GM23338 (cell line): ENCODE measurements around the gene IFITM1. TPM values are rescaled to one million over a fixed set of nuclear protein-coding genes. Genes with fewer than 3 reads are reported as not detected.

Experiments
- ATAC-seq: fragments of 200-7000 bp; cut with Tn5 transposase; 3 replicates; pipeline ENCODE4 v1.9.1; 2020
- DNase-seq: peaks from one replicate; pipeline ENCODE4 v3.0.0-alpha.2; 2015; ENCODE audit warnings: low spot score
- H2AFZ ChIP-seq: fragments of 200-600 bp; sonication (generic); 2 replicates; pipeline ENCODE4 v1.8.0; 2016; ENCODE audit warnings: antibody characterized with exemption, mild to moderate bottlenecking, moderate library complexity
- H3F3A ChIP-seq: fragments of 200-600 bp; sonication (generic); replicated peaks from 2 replicates; pipeline ENCODE4 v1.8.0; 2017; ENCODE audit warnings: antibody characterized with exemption, mixed run types, low read depth
- H3K27ac ChIP-seq: fragments of 200-600 bp; sonication (generic); 2 replicates; pipeline ENCODE4 v1.6.1; 2016; ENCODE audit warnings: low read depth
- H3K27me3 ChIP-seq: fragments of 200-600 bp; sonication (generic); 2 replicates; pipeline ENCODE4 v1.8.0; 2016; ENCODE audit warnings: mild to moderate bottlenecking, mixed run types, moderate library complexity; ENCODE audit not compliant: insufficient read depth
- H3K36me3 ChIP-seq: fragments of 200-600 bp; sonication (generic); 2 replicates; pipeline ENCODE4 v1.8.0; 2016; ENCODE audit warnings: mild to moderate bottlenecking; ENCODE audit not compliant: insufficient read depth
- H3K4me1 ChIP-seq: fragments of 200-600 bp; sonication (generic); 2 replicates; pipeline ENCODE4 v1.8.0; 2016; ENCODE audit warnings: mild to moderate bottlenecking, moderate library complexity; ENCODE audit not compliant: insufficient read depth
- H3K4me2 ChIP-seq: fragments of 200-600 bp; sonication (generic); 2 replicates; pipeline ENCODE4 v1.7.1; 2017; ENCODE audit warnings: mixed run types
- H3K4me3 ChIP-seq: fragments of 200-600 bp; sonication (generic); 2 replicates; pipeline ENCODE4 v1.6.1; 2016; ENCODE audit warnings: mixed run types
- H3K79me2 ChIP-seq: fragments of 200-600 bp; sonication (generic); replicated peaks from 2 replicates; pipeline ENCODE4 v1.8.0; 2017; ENCODE audit warnings: mild to moderate bottlenecking; ENCODE audit not compliant: insufficient read depth
- H3K9me2 ChIP-seq: fragments of 200-600 bp; sonication (generic); 2 replicates; pipeline ENCODE4 v1.8.0; 2017; ENCODE audit not compliant: insufficient read depth
- H4K20me1 ChIP-seq: fragments of 200-600 bp; sonication (generic); replicated peaks from 2 replicates; pipeline ENCODE4 v1.8.0; 2017; ENCODE audit warnings: mild to moderate bottlenecking; ENCODE audit not compliant: insufficient read depth
- H3K27ac Mint-ChIP-seq: 2 replicates; pipeline ENCODE4 v1.8.0; 2020; ENCODE audit warnings: inconsistent platforms, mild to moderate bottlenecking, moderate library complexity, mixed read lengths
- H3K27me3 Mint-ChIP-seq: 3 replicates; pipeline ENCODE4 v1.8.0; 2022; ENCODE audit warnings: low read depth, mild to moderate bottlenecking, moderate library complexity, mixed read lengths, inconsistent platforms; ENCODE audit not compliant: insufficient read depth, poor library complexity
- H3K36me3 Mint-ChIP-seq: 3 replicates; pipeline ENCODE4 v1.8.0; 2021; ENCODE audit warnings: low read depth, mild to moderate bottlenecking, inconsistent platforms, moderate library complexity, mixed read lengths
- H3K4me1 Mint-ChIP-seq: 3 replicates; pipeline ENCODE4 v1.8.0; 2020; ENCODE audit warnings: mild to moderate bottlenecking, inconsistent platforms, mixed read lengths
- H3K4me3 Mint-ChIP-seq: 3 replicates; pipeline ENCODE4 v1.8.0; 2021; ENCODE audit warnings: moderate library complexity, mild to moderate bottlenecking, inconsistent platforms, mixed read lengths
- H3K9me3 Mint-ChIP-seq: 3 replicates; pipeline ENCODE4 v1.8.0; 2020; ENCODE audit warnings: moderate library complexity, mild to moderate bottlenecking, inconsistent platforms, mixed read lengths
- NANOG ChIP-seq: IDR thresholded peaks from 2 replicates; pipeline ENCODE4 v1.6.1; 2016; ENCODE audit warnings: antibody characterized with exemption, borderline replicate concordance
- POLR2AphosphoS5 ChIP-seq: IDR thresholded peaks from 2 replicates; pipeline ENCODE4 v1.6.1; 2016; ENCODE audit warnings: antibody characterized with exemption, low read depth
- ZNF114 ChIP-seq: fragments of 250-450 bp; sonication (Bioruptor Pico); IDR thresholded peaks from 2 replicates; pipeline ENCODE4 v1.5.0; 2020; ENCODE audit warnings: mild to moderate bottlenecking, moderate library complexity
- ZNF331 ChIP-seq: fragments of 250-450 bp; sonication (Bioruptor Pico); IDR thresholded peaks from 2 replicates; pipeline ENCODE4 v1.5.0; 2020; ENCODE audit warnings: low read depth, mild to moderate bottlenecking, moderate library complexity
- polyA plus RNA-seq: library from polyadenylated mRNA; unstranded; fragments of >200 nt; fragmentation: Nextera tagmentation; extraction: Ambion mirVana; gene quantifications from 2 replicates; pipeline ENCODE4 v1.2.1, GENCODE V29; 2016
- total RNA-seq: library from RNA; depleted of rRNA; stranded (reverse); fragments of >200 nt; shearing (Covaris generic); gene quantifications from 2 replicates; pipeline ENCODE4 v1.2.3, GENCODE V29; 2014
- TF ChIP-seq, protein P1 (sequence below): IDR thresholded peaks from one replicate; pipeline ENCODE4 v1.6.1; 2018; ENCODE audit warnings: antibody characterized with exemption; ENCODE audit not compliant: unreplicated experiment
- TF ChIP-seq, protein P2 (sequence below): fragments of 250-450 bp; sonication (Bioruptor Pico); IDR thresholded peaks from 2 replicates; pipeline ENCODE4 v1.5.0; 2020; ENCODE audit warnings: mild to moderate bottlenecking, moderate library complexity
- TF ChIP-seq, protein P3 (sequence below): IDR thresholded peaks from 2 replicates; pipeline ENCODE4 v1.6.1; 2016; ENCODE audit warnings: antibody characterized with exemption

IFITM1 gene
- total and polyA plus RNA-seq, 2 experiments from 2014 or later, result 396 to 1,194 TPM

DNA sequence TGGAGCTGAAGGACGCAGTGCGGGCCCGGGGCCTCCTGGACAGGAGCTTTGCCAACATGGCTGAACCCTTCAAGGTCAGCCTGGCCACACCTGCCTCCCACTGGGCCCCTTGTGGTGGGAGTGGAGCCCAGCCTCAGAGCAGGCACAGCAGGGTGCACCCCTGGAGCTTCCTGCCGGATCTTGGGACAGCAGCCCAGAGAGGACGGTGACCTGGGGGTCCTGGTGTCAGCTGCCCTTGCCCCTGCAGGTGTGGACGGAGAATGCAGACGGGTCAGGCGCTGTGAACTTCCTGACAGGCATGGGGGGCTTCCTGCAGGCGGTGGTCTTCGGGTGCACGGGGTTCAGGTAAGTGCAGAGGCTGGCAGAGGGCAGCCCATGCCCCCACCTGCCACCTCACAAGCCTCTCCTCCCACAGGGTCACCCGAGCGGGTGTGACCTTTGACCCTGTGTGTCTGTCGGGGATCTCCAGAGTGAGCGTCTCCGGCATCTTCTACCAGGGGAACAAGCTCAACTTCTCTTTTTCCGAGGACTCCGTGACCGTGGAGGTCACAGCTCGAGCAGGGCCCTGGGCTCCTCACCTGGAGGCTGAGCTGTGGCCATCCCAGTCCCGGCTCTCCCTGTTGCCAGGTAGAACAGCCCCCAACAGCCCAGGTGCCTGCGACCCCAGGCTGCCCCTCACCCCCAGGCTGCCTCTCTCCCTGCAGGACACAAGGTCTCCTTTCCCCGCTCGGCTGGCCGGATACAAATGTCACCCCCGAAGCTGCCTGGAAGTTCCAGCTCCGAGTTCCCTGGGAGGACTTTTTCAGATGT is 19.8 kb upstream of the IFITM1 start:
- Mint-ChIP-seq H3K4me1 (peaks cover 19% of the 10 kb centered on the region), H3K4me3 (no peak overlapping the region), H3K36me3 (peaks cover 11% of the 10 kb centered on the region; the same call in 2 of the 3 replicates), H3K27ac (no peak overlapping the region), H3K27me3 (peaks cover 8% of the 10 kb centered on the region), H3K9me3 (no peaks in the 10 kb centered on the region)
- H3K4me3 ChIP-seq, result no peak overlapping the region
- H3K36me3 ChIP-seq, result no peaks in the 10 kb centered on the region
- DNase-seq, result no peak
- no peaks in the 10 kb centered on the region for H3K9me2 ChIP-seq
- H2AFZ ChIP-seq, result no peak overlapping the region
- no peaks in the 10 kb centered on the region for H3K79me2 ChIP-seq
- no peaks in the 10 kb centered on the region for H3F3A ChIP-seq
- H3K27me3 ChIP-seq, result no peaks in the 10 kb centered on the region
- no peak overlapping the region for H3K4me2 ChIP-seq
- no peak for ATAC-seq
- H4K20me1 ChIP-seq, result no peaks in the 10 kb centered on the region
- H3K4me1 ChIP-seq, result no peaks in the 10 kb centered on the region; the same call in 1 of the 2 replicates
- H3K27ac ChIP-seq, result no peak overlapping the region
- TF ChIP-seq NANOG (no peak), ZNF331 (CRISPR knock-in tag) (no peak), ZNF114 (CRISPR knock-in tag) (no peak), POLR2AphosphoS5 (no peak)
- TF ChIP-seq, protein P1, sequence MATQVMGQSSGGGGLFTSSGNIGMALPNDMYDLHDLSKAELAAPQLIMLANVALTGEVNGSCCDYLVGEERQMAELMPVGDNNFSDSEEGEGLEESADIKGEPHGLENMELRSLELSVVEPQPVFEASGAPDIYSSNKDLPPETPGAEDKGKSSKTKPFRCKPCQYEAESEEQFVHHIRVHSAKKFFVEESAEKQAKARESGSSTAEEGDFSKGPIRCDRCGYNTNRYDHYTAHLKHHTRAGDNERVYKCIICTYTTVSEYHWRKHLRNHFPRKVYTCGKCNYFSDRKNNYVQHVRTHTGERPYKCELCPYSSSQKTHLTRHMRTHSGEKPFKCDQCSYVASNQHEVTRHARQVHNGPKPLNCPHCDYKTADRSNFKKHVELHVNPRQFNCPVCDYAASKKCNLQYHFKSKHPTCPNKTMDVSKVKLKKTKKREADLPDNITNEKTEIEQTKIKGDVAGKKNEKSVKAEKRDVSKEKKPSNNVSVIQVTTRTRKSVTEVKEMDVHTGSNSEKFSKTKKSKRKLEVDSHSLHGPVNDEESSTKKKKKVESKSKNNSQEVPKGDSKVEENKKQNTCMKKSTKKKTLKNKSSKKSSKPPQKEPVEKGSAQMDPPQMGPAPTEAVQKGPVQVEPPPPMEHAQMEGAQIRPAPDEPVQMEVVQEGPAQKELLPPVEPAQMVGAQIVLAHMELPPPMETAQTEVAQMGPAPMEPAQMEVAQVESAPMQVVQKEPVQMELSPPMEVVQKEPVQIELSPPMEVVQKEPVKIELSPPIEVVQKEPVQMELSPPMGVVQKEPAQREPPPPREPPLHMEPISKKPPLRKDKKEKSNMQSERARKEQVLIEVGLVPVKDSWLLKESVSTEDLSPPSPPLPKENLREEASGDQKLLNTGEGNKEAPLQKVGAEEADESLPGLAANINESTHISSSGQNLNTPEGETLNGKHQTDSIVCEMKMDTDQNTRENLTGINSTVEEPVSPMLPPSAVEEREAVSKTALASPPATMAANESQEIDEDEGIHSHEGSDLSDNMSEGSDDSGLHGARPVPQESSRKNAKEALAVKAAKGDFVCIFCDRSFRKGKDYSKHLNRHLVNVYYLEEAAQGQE, result no peak
- TF ChIP-seq, protein P2, sequence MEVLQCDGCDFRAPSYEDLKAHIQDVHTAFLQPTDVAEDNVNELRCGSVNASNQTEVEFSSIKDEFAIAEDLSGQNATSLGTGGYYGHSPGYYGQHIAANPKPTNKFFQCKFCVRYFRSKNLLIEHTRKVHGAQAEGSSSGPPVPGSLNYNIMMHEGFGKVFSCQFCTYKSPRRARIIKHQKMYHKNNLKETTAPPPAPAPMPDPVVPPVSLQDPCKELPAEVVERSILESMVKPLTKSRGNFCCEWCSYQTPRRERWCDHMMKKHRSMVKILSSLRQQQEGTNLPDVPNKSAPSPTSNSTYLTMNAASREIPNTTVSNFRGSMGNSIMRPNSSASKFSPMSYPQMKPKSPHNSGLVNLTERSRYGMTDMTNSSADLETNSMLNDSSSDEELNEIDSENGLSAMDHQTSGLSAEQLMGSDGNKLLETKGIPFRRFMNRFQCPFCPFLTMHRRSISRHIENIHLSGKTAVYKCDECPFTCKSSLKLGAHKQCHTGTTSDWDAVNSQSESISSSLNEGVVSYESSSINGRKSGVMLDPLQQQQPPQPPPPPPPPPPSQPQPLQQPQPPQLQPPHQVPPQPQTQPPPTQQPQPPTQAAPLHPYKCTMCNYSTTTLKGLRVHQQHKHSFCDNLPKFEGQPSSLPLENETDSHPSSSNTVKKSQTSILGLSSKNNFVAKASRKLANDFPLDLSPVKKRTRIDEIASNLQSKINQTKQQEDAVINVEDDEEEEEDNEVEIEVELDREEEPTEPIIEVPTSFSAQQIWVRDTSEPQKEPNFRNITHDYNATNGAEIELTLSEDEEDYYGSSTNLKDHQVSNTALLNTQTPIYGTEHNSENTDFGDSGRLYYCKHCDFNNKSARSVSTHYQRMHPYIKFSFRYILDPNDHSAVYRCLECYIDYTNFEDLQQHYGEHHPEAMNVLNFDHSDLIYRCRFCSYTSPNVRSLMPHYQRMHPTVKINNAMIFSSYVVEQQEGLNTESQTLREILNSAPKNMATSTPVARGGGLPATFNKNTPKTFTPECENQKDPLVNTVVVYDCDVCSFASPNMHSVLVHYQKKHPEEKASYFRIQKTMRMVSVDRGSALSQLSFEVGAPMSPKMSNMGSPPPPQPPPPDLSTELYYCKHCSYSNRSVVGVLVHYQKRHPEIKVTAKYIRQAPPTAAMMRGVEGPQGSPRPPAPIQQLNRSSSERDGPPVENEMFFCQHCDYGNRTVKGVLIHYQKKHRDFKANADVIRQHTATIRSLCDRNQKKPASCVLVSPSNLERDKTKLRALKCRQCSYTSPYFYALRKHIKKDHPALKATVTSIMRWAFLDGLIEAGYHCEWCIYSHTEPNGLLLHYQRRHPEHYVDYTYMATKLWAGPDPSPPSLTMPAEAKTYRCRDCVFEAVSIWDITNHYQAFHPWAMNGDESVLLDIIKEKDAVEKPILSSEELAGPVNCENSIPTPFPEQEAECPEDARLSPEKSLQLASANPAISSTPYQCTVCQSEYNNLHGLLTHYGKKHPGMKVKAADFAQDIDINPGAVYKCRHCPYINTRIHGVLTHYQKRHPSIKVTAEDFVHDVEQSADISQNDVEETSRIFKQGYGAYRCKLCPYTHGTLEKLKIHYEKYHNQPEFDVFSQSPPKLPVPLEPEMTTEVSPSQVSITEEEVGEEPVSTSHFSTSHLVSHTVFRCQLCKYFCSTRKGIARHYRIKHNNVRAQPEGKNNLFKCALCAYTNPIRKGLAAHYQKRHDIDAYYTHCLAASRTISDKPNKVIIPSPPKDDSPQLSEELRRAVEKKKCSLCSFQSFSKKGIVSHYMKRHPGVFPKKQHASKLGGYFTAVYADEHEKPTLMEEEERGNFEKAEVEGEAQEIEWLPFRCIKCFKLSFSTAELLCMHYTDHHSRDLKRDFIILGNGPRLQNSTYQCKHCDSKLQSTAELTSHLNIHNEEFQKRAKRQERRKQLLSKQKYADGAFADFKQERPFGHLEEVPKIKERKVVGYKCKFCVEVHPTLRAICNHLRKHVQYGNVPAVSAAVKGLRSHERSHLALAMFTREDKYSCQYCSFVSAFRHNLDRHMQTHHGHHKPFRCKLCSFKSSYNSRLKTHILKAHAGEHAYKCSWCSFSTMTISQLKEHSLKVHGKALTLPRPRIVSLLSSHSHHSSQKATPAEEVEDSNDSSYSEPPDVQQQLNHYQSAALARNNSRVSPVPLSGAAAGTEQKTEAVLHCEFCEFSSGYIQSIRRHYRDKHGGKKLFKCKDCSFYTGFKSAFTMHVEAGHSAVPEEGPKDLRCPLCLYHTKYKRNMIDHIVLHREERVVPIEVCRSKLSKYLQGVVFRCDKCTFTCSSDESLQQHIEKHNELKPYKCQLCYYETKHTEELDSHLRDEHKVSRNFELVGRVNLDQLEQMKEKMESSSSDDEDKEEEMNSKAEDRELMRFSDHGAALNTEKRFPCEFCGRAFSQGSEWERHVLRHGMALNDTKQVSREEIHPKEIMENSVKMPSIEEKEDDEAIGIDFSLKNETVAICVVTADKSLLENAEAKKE, result no peak
- TF ChIP-seq, protein P3, sequence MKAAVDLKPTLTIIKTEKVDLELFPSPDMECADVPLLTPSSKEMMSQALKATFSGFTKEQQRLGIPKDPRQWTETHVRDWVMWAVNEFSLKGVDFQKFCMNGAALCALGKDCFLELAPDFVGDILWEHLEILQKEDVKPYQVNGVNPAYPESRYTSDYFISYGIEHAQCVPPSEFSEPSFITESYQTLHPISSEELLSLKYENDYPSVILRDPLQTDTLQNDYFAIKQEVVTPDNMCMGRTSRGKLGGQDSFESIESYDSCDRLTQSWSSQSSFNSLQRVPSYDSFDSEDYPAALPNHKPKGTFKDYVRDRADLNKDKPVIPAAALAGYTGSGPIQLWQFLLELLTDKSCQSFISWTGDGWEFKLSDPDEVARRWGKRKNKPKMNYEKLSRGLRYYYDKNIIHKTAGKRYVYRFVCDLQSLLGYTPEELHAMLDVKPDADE, result no peak
